NB4 (cell line): ENCODE measurements around the gene CCDC158.

Experiments used
- DNase-seq: peaks from one replicate; pipeline ENCODE4 v3.0.0; 2010; ENCODE audit warnings: low read depth
- H3K4me3 ChIP-seq: one replicate; pipeline ENCODE4 v1.5.1; 2011; ENCODE audit warnings: mild to moderate bottlenecking, low read depth, low read length, moderate library complexity
- MAX ChIP-seq: IDR thresholded peaks from 2 replicates; pipeline ENCODE4 v1.6.1; 2011; ENCODE audit warnings: low read depth, low read length
- MYC ChIP-seq: IDR thresholded peaks from 2 replicates; pipeline ENCODE4 v1.6.1; 2011; ENCODE audit warnings: low read depth, low read length
- POLR2A ChIP-seq: IDR thresholded peaks from 2 replicates; pipeline ENCODE4 v1.6.1; 2011; ENCODE audit warnings: mild to moderate bottlenecking; ENCODE audit not compliant: insufficient read length; ENCODE audit errors: extremely low read depth
- TF ChIP-seq, protein P1 (sequence below): IDR thresholded peaks from one replicate; pipeline ENCODE4 v1.5.1; 2012; ENCODE audit warnings: low read depth, low read length

Gene CCDC158

DNA sequence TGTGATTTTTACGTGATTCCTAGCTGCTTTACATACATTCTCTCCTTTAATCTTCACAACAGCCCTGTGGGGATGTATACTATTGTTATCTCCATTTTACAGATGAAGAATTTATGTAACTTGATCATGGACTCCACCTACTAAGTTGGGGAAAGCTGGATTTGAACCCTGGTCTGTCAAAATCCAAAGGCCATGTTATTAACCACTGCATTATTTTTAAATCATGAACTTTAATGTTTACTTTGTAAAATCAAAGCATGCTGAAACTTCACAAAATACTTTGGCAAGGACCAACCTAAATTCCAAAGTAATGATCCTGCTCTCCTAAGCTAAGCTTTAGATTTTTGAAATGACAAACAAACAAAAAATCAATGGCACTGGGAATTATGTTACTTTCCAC, 143.3 kb downstream of the CCDC158 start:
- DNase-seq = no peak

GRCh38 chr4:76276813-76277212, 144.1 kb downstream of the CCDC158 start:
- TF ChIP-seq, protein P1, sequence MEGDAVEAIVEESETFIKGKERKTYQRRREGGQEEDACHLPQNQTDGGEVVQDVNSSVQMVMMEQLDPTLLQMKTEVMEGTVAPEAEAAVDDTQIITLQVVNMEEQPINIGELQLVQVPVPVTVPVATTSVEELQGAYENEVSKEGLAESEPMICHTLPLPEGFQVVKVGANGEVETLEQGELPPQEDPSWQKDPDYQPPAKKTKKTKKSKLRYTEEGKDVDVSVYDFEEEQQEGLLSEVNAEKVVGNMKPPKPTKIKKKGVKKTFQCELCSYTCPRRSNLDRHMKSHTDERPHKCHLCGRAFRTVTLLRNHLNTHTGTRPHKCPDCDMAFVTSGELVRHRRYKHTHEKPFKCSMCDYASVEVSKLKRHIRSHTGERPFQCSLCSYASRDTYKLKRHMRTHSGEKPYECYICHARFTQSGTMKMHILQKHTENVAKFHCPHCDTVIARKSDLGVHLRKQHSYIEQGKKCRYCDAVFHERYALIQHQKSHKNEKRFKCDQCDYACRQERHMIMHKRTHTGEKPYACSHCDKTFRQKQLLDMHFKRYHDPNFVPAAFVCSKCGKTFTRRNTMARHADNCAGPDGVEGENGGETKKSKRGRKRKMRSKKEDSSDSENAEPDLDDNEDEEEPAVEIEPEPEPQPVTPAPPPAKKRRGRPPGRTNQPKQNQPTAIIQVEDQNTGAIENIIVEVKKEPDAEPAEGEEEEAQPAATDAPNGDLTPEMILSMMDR = no peak
- TF ChIP-seq POLR2A (no peak), MAX (no peak), MYC (no peak)
- peak; percentile 83 for DNase-seq
- no peak overlapping the region for H3K4me3 ChIP-seq

More for the DNA sequence above, 143.3 kb downstream of the CCDC158 start:
- H3K4me3 ChIP-seq = no peak overlapping the region
- no peak for TF ChIP-seq MAX
- TF ChIP-seq, protein P1 = no peak
- TF ChIP-seq POLR2A = no peak
- no peak for TF ChIP-seq MYC

GRCh38 chr4:76275486-76276124, 145.3 kb downstream of the CCDC158 start:
- no peak overlapping the region for H3K4me3 ChIP-seq
- peak; percentile 59 for DNase-seq
- no peak for TF ChIP-seq MAX
- TF ChIP-seq, protein P1 = no peak
- no peak for TF ChIP-seq MYC
- no peak for TF ChIP-seq POLR2A

DNA sequence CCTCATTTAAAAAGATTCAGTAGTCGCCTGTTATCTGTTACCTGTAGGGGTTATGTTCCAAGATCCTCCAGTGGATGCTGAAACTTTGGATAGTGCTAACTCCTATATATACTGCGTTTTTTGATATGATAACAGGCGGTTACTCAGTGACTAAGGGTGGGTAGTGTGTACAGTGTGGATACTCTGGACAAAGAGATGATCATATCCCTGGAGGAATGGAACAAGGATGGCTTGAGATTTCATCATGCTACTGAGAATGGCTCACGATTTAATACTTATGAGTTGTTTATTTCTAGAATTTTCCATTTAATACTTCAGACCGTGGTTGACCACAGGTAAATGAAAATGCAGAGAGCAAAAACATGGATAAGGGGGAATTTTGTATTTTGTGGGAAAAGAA, 147.9 kb downstream of the CCDC158 start:
- TF ChIP-seq POLR2A (no peak), MAX (no peak), MYC (no peak)
- TF ChIP-seq, protein P1 = no peak
- H3K4me3 ChIP-seq = no peak overlapping the region

DNA sequence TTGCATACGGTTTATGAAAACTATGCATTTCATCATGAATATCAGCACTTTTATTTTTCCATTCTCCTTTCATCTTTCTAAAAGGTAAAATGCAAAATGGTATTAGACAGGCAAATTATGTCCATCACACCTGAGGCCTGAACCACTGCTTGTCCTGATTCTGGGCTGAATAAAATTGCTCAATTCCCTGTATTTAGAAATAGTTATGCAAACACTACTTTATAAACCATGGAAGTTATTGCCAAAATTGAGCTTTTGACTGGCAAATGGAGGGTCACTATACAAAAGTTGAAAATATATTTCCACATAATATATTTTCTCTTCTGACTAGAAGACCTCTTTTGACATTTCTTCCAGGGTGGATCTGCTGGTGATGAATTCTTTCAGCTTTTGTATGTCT, 148.4 kb downstream of the CCDC158 start:
- TF ChIP-seq, protein P1 = no peak
- no peak for TF ChIP-seq MYC
- TF ChIP-seq MAX = no peak
- TF ChIP-seq POLR2A = no peak
- no peak for DNase-seq
- no peak overlapping the region for H3K4me3 ChIP-seq

More for the DNA sequence above, 147.9 kb downstream of the CCDC158 start:
- no peak for DNase-seq

DNA sequence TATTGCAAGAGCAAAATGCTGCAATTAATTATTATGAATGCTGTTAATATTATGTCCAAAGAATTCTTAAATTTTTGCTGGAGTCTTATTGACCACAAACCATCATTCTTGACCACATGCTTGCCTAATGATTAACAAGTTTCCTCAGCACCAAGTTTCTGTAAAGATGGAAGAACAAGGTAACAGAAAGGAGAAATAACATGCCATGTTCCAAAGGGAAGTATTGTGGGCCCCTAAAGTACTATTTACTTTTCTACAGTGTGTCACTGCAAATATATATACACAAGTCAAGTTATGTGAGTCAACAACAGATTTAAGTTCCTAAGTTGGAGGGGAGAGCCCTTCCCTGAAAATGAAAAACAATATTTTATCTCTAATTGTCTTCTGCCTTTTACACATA, 148.9 kb downstream of the CCDC158 start:
- H3K4me3 ChIP-seq = no peak overlapping the region
- no peak for DNase-seq
- TF ChIP-seq POLR2A (no peak), MAX (no peak), MYC (no peak)
- TF ChIP-seq, protein P1 = no peak
